Fibroblast of skin of right biceps (primary cell): ENCODE measurements around the gene GORASP1.

Experiments used
- DNase-seq: peaks from one replicate; pipeline ENCODE4 v3.0.0-alpha.2; 2013

Gene GORASP1

GRCh38 chr3:39124876-39125840, 17.7 kb upstream of the GORASP1 start:
- peak; percentile 47 for DNase-seq

GRCh38 chr3:39122813-39123212, 15.4 kb upstream of the GORASP1 start:
- no peak for DNase-seq

GRCh38 chr3:39121621-39122020, 14.2 kb upstream of the GORASP1 start:
- no peak for DNase-seq

- DNase-seq, result no peak
These were observed 11.7 kb upstream of the GORASP1 start for GRCh38 chr3:39118931-39119660.

- DNase-seq, result no peak
These were observed 10.7 kb upstream of the GORASP1 start for GRCh38 chr3:39118079-39118478.

- DNase-seq, result no peak
These were observed 8.4 kb upstream of the GORASP1 start for GRCh38 chr3:39115870-39116269.

GRCh38 chr3:39114456-39114855, 7.0 kb upstream of the GORASP1 start:
- DNase-seq, result no peak

GRCh38 chr3:39113291-39113690, 5.9 kb upstream of the GORASP1 start:
- no peak for DNase-seq

- DNase-seq, result no peak
These were observed 5.1 kb upstream of the GORASP1 start for GRCh38 chr3:39112535-39112934.

- DNase-seq, result no peak
These were observed 4.7 kb upstream of the GORASP1 start for GRCh38 chr3:39112113-39112512.

- DNase-seq, result no peak
These were observed 2.7 kb upstream of the GORASP1 start for GRCh38 chr3:39110041-39110639.

- DNase-seq, result no peak
These were observed 1.7 kb upstream of the GORASP1 start for GRCh38 chr3:39109086-39109485.

GRCh38 chr3:39108200-39108710, 828 bp upstream of the GORASP1 start:
- DNase-seq, result no peak

- DNase-seq, result peak; percentile 54
These were observed 508 bp downstream of the GORASP1 start for GRCh38 chr3:39106851-39107387.

- DNase-seq, result peak; percentile 39
These were observed 1.1 kb downstream of the GORASP1 start for GRCh38 chr3:39106281-39106811.

- no peak for DNase-seq
These were observed 1.8 kb downstream of the GORASP1 start for GRCh38 chr3:39105687-39106063.

GRCh38 chr3:39104961-39105686, 2.3 kb downstream of the GORASP1 start:
- no peak for DNase-seq

GRCh38 chr3:39103791-39104552, 3.5 kb downstream of the GORASP1 start:
- no peak for DNase-seq

GRCh38 chr3:39103324-39103693, 4.1 kb downstream of the GORASP1 start:
- no peak for DNase-seq

- DNase-seq, result no peak
These were observed 4.7 kb downstream of the GORASP1 start for GRCh38 chr3:39102504-39103323.
